Astrocyte (in vitro differentiated cells and primary cell): ENCODE data around the gene PCDHA3. TPM values are rescaled to one million over a fixed set of nuclear protein-coding genes. Genes with fewer than 3 reads are reported as not detected.
"Not testable (repeated sequence)": the region's sequence is repeated elsewhere in the genome, so short reads cannot be mapped to it uniquely, and the experiment has no call there.

Experiments
- DNase-seq: peaks from one replicate; pipeline ENCODE4 v3.0.0-alpha.2; 2010; ENCODE audit warnings: low read depth
- FAIRE-seq: peaks from 2 replicates; lab custom pipeline; 2011; peaks lifted over from hg19 to GRCh38; lab: Jason Lieb, UNC
- H2AFZ ChIP-seq: 2 replicates; pipeline ENCODE4 v1.6.0; 2012; ENCODE audit warnings: low read depth, low read length, inconsistent platforms
- H3K27ac ChIP-seq: 2 replicates; pipeline ENCODE4 v1.5.1; 2011; ENCODE audit warnings: low read depth, low read length, inconsistent platforms
- H3K27me3 ChIP-seq: 2 replicates; pipeline ENCODE4 v1.6.0; 2011; ENCODE audit warnings: low read length, inconsistent platforms; ENCODE audit not compliant: insufficient read depth
- H3K36me3 ChIP-seq: 2 replicates; pipeline ENCODE4 v1.5.1; 2011; ENCODE audit warnings: low read length, inconsistent platforms; ENCODE audit not compliant: insufficient read depth
- H3K4me1 ChIP-seq: 2 replicates; pipeline ENCODE4 v1.5.1; 2011; ENCODE audit warnings: low read length, inconsistent platforms; ENCODE audit not compliant: insufficient read depth
- H3K4me2 ChIP-seq: 2 replicates; pipeline ENCODE4 v1.6.0; 2012; ENCODE audit warnings: low read length, inconsistent platforms
- H3K4me3 ChIP-seq: 2 replicates; pipeline ENCODE4 v1.5.1; 2011; ENCODE audit warnings: low read depth, mild to moderate bottlenecking, low read length, inconsistent platforms; ENCODE audit not compliant: insufficient read depth
- H3K79me2 ChIP-seq: 2 replicates; pipeline ENCODE4 v1.6.0; 2012; ENCODE audit warnings: mild to moderate bottlenecking, low read length, inconsistent platforms; ENCODE audit not compliant: insufficient read depth
- H3K9ac ChIP-seq: 2 replicates; pipeline ENCODE4 v1.6.0; 2012; ENCODE audit warnings: mild to moderate bottlenecking, low read length, inconsistent platforms
- H3K9me3 ChIP-seq: 2 replicates; pipeline ENCODE4 v1.5.1; 2012; ENCODE audit warnings: low read depth, mild to moderate bottlenecking, low read length, inconsistent platforms; ENCODE audit not compliant: insufficient read depth
- H4K20me1 ChIP-seq: 2 replicates; pipeline ENCODE4 v1.6.0; 2012; ENCODE audit warnings: low read length, inconsistent platforms; ENCODE audit not compliant: insufficient read depth
- H3K27ac Mint-ChIP-seq: one replicate; pipeline ENCODE4 v1.8.0; 2021; ENCODE audit warnings: mild to moderate bottlenecking, mixed read lengths; ENCODE audit not compliant: unreplicated experiment
- H3K27me3 Mint-ChIP-seq: one replicate; pipeline ENCODE4 v1.8.0; 2021; ENCODE audit warnings: low read depth, mixed read lengths; ENCODE audit not compliant: unreplicated experiment
- H3K36me3 Mint-ChIP-seq: one replicate; pipeline ENCODE4 v1.8.0; 2021; ENCODE audit warnings: low read depth, mixed read lengths; ENCODE audit not compliant: unreplicated experiment
- H3K4me1 Mint-ChIP-seq: one replicate; pipeline ENCODE4 v1.8.0; 2021; ENCODE audit warnings: low read depth, mixed read lengths; ENCODE audit not compliant: unreplicated experiment
- H3K4me3 Mint-ChIP-seq: one replicate; pipeline ENCODE4 v1.8.0; 2021; ENCODE audit warnings: mild to moderate bottlenecking, moderate library complexity, mixed read lengths; ENCODE audit not compliant: unreplicated experiment
- H3K9me3 Mint-ChIP-seq: one replicate; pipeline ENCODE4 v1.8.0; 2021; ENCODE audit warnings: mild to moderate bottlenecking, mixed read lengths; ENCODE audit not compliant: unreplicated experiment
- CTCF ChIP-seq: IDR thresholded peaks from 2 replicates; pipeline ENCODE4 v1.5.1; 2011; ENCODE audit warnings: low read depth, mild to moderate bottlenecking, inconsistent platforms, low read length, moderate library complexity; ENCODE audit not compliant: insufficient read depth
- EZH2 ChIP-seq: IDR thresholded peaks from 2 replicates; pipeline ENCODE4 v1.6.1; 2012; ENCODE audit warnings: mild to moderate bottlenecking, low read length, inconsistent platforms; ENCODE audit not compliant: insufficient read depth
- total RNA-seq: library from RNA; stranded (reverse); gene quantifications from 2 replicates; pipeline ENCODE4 v1.2.1, GENCODE V29; 2021

Gene PCDHA3
- total RNA-seq, 1 donor from 2014 or later: 1.1 TPM

DNA sequence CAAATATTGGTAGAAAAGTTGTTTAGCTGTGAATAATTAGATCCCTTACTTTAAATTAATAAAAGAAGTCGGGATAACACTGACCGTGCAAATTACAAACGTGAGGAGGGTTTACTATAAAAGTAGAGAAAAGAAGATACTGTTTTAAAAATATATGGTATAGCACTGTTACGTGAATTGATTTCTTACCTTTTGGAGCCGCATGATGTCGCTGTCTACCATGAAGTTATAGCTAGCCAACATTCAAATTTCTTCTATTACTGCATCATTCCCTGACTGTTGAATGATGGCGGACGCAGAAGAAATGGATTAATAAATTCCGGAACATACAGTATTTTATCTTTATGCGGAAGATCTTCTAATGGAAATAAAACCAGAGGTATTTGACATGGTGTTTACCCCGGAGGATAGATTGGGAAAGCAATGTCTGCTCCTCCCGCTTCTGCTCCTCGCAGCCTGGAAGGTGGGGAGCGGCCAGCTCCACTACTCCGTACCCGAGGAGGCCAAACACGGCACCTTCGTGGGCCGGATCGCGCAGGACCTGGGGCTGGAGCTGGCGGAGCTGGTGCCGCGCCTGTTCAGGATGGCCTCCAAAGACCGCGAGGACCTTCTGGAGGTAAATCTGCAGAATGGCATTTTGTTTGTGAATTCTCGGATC, 27.0 kb downstream of the PCDHA3 start, which contains the start of gene PCDHA6:
PCDHA6 (plus strand) TSS at position 257 of the 658 bp plus-strand sequence; CDS start at position 389, 132 bp downstream.
- no peaks in the 10 kb centered on the region for H4K20me1 ChIP-seq
- no peak for FAIRE-seq
- peaks cover 6% of the 10 kb centered on the region for H3K9me3 Mint-ChIP-seq
- H2AFZ ChIP-seq: no peak within 1 kb of the TSS
- H3K27ac Mint-ChIP-seq: no peak within 1 kb of the TSS
- no peak within 1 kb of the TSS for H3K4me3 ChIP-seq
- no peaks in the 10 kb centered on the region for H3K79me2 ChIP-seq
- no peaks in the 10 kb centered on the region for H3K27me3 Mint-ChIP-seq
- H3K27me3 ChIP-seq: no peaks in the 10 kb centered on the region
- no peak within 1 kb of the TSS for H3K9ac ChIP-seq
- no peak within 1 kb of the TSS for H3K4me2 ChIP-seq
- DNase-seq: no peak
- H3K4me1 Mint-ChIP-seq: no peaks in the 10 kb centered on the region
- no peaks in the 10 kb centered on the region for H3K36me3 ChIP-seq
- no peak within 1 kb of the TSS for H3K27ac ChIP-seq
- peaks cover 10% of the 10 kb centered on the region for H3K9me3 ChIP-seq
- H3K4me1 ChIP-seq: no peaks in the 10 kb centered on the region
- peak within 1 kb of the TSS; percentile 74 for H3K4me3 Mint-ChIP-seq
- H3K36me3 Mint-ChIP-seq: peaks cover 15% of the 10 kb centered on the region
- TF ChIP-seq CTCF (no peak), EZH2 (no peak)

GRCh38 chr5:140828362-140828737, 27.5 kb downstream of the PCDHA3 start:
- Histone ChIP-seq H3K4me3 (no peak overlapping the region), H4K20me1 (no peaks in the 10 kb centered on the region), H3K79me2 (no peaks in the 10 kb centered on the region), H3K9me3 (peaks cover 9% of the 10 kb centered on the region), H3K36me3 (no peaks in the 10 kb centered on the region), H3K27ac (no peak overlapping the region), H2AFZ (no peak overlapping the region), H3K9ac (no peak overlapping the region), H3K4me1 (no peaks in the 10 kb centered on the region), H3K4me2 (no peak overlapping the region), H3K27me3 (no peaks in the 10 kb centered on the region)
- FAIRE-seq (no peak), DNase-seq (no peak)
- peak overlapping the region; percentile 64 for H3K4me3 Mint-ChIP-seq
- peaks cover 14% of the 10 kb centered on the region for H3K36me3 Mint-ChIP-seq
- H3K9me3 Mint-ChIP-seq: peaks cover 6% of the 10 kb centered on the region
- H3K27me3 Mint-ChIP-seq: no peaks in the 10 kb centered on the region
- TF ChIP-seq EZH2 (no peak), CTCF (no peak)
- no peaks in the 10 kb centered on the region for H3K4me1 Mint-ChIP-seq
- no peak overlapping the region for H3K27ac Mint-ChIP-seq

DNA sequence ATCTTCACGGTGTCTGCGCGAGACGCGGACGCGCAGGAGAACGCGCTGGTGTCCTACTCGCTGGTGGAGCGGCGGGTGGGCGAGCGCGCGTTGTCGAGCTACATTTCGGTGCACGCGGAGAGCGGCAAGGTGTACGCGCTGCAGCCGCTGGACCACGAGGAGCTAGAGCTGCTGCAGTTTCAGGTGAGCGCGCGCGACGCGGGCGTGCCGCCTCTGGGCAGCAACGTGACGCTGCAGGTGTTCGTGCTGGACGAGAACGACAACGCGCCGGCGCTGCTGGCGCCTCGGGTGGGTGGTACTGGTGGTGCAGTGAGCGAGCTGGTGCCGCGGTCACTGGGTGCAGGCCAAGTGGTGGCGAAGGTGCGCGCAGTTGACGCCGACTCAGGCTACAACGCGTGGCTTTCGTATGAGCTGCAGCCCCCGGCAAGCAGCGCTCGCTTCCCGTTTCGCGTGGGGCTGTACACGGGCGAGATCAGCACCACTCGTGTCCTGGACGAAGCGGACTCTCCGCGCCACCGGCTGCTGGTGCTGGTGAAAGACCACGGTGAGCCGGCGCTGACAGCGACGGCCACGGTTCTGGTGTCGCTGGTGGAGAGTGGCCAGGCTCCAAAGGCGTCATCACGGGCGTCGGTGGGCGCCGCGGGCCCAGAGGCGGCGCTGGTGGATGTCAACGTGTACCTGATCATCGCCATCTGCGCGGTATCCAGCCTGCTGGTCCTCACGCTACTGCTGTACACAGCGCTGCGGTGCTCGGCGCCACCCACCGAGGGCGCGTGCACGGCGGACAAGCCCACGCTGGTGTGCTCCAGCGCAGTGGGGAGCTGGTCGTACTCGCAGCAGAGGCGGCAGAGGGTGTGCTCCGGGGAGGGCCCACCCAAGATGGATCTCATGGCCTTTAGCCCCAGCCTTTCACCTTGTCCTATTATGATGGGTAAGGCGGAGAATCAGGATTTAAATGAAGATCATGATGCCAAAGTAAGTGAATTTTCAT, 28.9 kb downstream of the PCDHA3 start:
- not testable (repeated sequence) for H3K9me3 ChIP-seq, H3K9ac ChIP-seq, H3K27me3 Mint-ChIP-seq, H3K4me1 Mint-ChIP-seq, FAIRE-seq, H3K36me3 ChIP-seq, H3K79me2 ChIP-seq, H3K4me1 ChIP-seq, H3K27ac ChIP-seq, DNase-seq, H3K4me2 ChIP-seq, H3K27me3 ChIP-seq, H4K20me1 ChIP-seq, H3K4me3 ChIP-seq, H2AFZ ChIP-seq, H3K4me3 Mint-ChIP-seq, H3K27ac Mint-ChIP-seq
- peaks cover 18% of the 10 kb centered on the region for H3K36me3 Mint-ChIP-seq
- H3K9me3 Mint-ChIP-seq: peaks cover 11% of the 10 kb centered on the region
